HAP-1 (cell line): Measurements from ENCODE around the gene UGT2B15.

Experiments
- DNase-seq, 2 experiments: peaks; one replicate each; pipeline ENCODE4 v3.0.0-alpha.2; 2016 to 2020; ENCODE audit warnings: low spot score in 2 of 2
- H3K27me3 ChIP-seq: fragments of 250-450 bp; sonication (Bioruptor Pico); 2 replicates; pipeline ENCODE4 v1.5.1; 2020; ENCODE audit warnings: low read depth, mild to moderate bottlenecking, moderate library complexity
- H3K36me3 ChIP-seq: fragments of 250-450 bp; sonication (Bioruptor Pico); replicated peaks from 2 replicates; pipeline ENCODE4 v1.5.1; 2020; ENCODE audit warnings: mild to moderate bottlenecking
- H3K4me1 ChIP-seq: fragments of 250-450 bp; sonication (Bioruptor Pico); 2 replicates; pipeline ENCODE4 v1.5.1; 2020; ENCODE audit warnings: mild to moderate bottlenecking
- H3K4me3 ChIP-seq: fragments of 250-450 bp; sonication (Bioruptor Pico); 2 replicates; pipeline ENCODE4 v1.5.1; 2020; ENCODE audit warnings: mild to moderate bottlenecking, moderate library complexity
- H3K9me3 ChIP-seq: fragments of 250-450 bp; sonication (Bioruptor Pico); 2 replicates; pipeline ENCODE4 v1.5.1; 2020; ENCODE audit warnings: mild to moderate bottlenecking, moderate library complexity
- in situ Hi-C: fragments of 300-500 bp; cut with MboI; formaldehyde crosslinking; loops from 3 replicates; pipeline ENCODE4 v1.14.3; 2020; ENCODE audit warnings: low sequenced_read_pairs, inconsistent platforms, mixed read lengths

UGT2B15 gene

GRCh38 chr4:68617003-68617698 is 53.3 kb downstream of the UGT2B15 start:
- H3K4me3 ChIP-seq = no peak overlapping the region
- H3K27me3 ChIP-seq = no peaks in the 10 kb centered on the region
- no peaks in the 10 kb centered on the region for H3K4me1 ChIP-seq
- H3K36me3 ChIP-seq = no peaks in the 10 kb centered on the region
- no peaks in the 10 kb centered on the region for H3K9me3 ChIP-seq
- DNase-seq = no peak
- in situ Hi-C loops = no loop called here

DNA sequence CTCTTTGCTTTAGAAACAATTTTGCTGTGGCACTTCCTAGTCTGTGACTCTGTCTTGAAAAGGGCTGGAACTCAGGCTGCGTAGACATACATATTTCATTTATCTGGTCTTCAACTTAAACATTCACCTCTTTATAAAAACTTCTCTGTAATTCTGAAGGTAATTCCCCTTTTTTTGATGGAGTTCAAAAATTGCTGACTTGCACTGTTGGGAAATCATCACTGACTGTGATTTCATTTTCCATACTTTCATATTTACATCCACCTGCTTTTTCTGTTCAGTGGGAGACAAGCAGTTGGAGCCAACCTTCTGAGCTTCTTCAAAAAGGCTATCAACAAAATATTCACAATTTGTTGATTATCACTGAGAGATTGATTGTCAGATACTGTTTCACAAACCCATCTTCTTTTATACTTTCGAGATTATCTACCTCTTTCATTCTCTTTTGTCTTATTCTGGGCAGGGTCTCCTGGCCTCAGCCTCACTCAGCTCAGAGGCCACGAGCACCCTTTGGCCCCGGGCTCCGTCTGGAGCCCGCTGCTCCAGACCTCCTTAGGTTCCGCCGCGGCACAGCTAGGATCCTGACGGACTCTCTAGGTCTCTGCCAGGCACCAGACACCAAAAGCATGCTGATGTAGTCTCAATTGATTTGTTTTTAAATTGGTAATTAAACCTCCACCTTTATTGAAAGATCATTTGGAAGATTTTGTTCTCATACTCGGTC is 54.6 kb downstream of the UGT2B15 start:
- in situ Hi-C loops = no loop called here
- Histone ChIP-seq H3K36me3 (no peaks in the 10 kb centered on the region), H3K4me3 (no peak overlapping the region), H3K4me1 (no peaks in the 10 kb centered on the region), H3K9me3 (no peaks in the 10 kb centered on the region), H3K27me3 (no peaks in the 10 kb centered on the region)
- DNase-seq = no peak

- DNase-seq = no peak
- Histone ChIP-seq H3K36me3 (no peaks in the 10 kb centered on the region), H3K4me3 (no peak overlapping the region), H3K4me1 (no peaks in the 10 kb centered on the region), H3K9me3 (no peaks in the 10 kb centered on the region), H3K27me3 (no peaks in the 10 kb centered on the region)
- in situ Hi-C loops = no loop called here
Observed at GRCh38 chr4:68613752-68614151, 56.7 kb downstream of the UGT2B15 start.

DNA sequence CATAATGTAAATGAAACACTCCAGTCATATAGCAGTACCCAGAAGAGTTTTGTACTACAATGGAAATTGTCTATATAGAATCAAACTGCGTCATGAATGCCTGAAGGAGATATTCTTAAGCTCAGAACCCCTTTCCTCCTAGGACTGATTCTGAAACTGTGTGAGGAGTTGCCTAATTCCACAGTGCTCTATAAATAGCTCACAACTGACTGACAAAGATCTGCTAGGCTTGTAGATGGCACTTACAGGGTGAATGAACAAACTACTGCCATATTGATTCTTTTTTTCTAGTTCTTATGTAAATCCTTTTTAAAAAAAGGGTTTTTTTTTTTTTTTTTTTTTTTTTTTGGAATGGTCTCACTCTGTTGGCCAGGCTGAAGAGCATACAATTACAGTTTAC is 64.2 kb downstream of the UGT2B15 start:
- H3K4me1 ChIP-seq = no peaks in the 10 kb centered on the region
- H3K9me3 ChIP-seq = no peaks in the 10 kb centered on the region
- no peaks in the 10 kb centered on the region for H3K36me3 ChIP-seq
- no peak overlapping the region for H3K4me3 ChIP-seq
- in situ Hi-C loops = no loop called here
- no peak for DNase-seq
- H3K27me3 ChIP-seq = no peaks in the 10 kb centered on the region

DNA sequence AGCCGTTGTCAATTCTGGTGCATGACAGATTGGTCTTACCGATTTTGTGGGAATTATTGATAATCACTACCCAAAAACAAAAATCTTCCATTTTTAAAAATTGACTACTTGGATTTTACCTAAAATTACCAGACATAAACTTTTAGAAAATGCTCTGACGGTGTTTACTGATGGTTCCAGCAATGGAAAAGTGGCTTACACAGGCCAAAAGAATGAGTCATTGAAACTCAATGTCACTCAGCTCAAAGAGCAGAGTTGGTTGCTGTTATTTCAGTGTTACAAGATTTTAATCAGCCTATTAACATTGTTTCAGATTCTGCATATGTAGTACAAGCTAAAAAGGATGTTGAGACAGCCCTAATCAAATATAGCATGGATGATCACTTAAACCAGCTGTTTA is 71.3 kb downstream of the UGT2B15 start:
- in situ Hi-C loops = no loop called here

GRCh38 chr4:68597482-68597881 is 73.0 kb downstream of the UGT2B15 start:
- in situ Hi-C loops = no loop called here
- no peak for DNase-seq
- H3K4me3 ChIP-seq = no peak overlapping the region
- H3K9me3 ChIP-seq = no peaks in the 10 kb centered on the region
- H3K36me3 ChIP-seq = no peaks in the 10 kb centered on the region
- no peaks in the 10 kb centered on the region for H3K4me1 ChIP-seq
- no peaks in the 10 kb centered on the region for H3K27me3 ChIP-seq

More for the DNA sequence above, 71.3 kb downstream of the UGT2B15 start:
- Histone ChIP-seq H3K9me3 (no peaks in the 10 kb centered on the region), H3K36me3 (no peaks in the 10 kb centered on the region), H3K4me3 (no peak overlapping the region), H3K4me1 (no peaks in the 10 kb centered on the region), H3K27me3 (no peaks in the 10 kb centered on the region)
- no peak for DNase-seq
